ENCODE results near the gene TP73. TPM values are rescaled to one million over a fixed set of nuclear protein-coding genes. Genes with fewer than 3 reads are reported as not detected.

The TP73 gene
- total and polyA plus RNA-seq, 7 donors = under 0.01 to 0.13 (median 0.01) TPM; not detected in 4

- WGBS, 3 donors = 90 to 92% (median 92%) methylated on average over 15 to 16 of the region's 16 CpGs
- no peak for ATAC-seq
- H3K9me3 ChIP-seq = no peaks in the 10 kb centered on the region
- no peak for TF ChIP-seq CTCF (IDR thresholded peaks at IDR 0.05)
- H3K36me3 ChIP-seq (ENCODE audit: insufficient read depth in 1 of 2, low read depth in 1 of 2) = no peaks in the 10 kb centered on the region
- peak in 1 of 2 donors; percentile 50 for DNase-seq
- no peak overlapping the region for H3K27ac ChIP-seq
- no peaks in the 10 kb centered on the region for H3K27me3 ChIP-seq (ENCODE audit: insufficient read depth in 3 of 3, low read length in 2 of 3)
- no peak overlapping the region for H3K4me3 ChIP-seq
- intact Hi-C loops (cut with DNase I) = no loop called here
- H3K4me1 ChIP-seq = peaks cover 10% of the 10 kb centered on the region
Measured at GRCh38 chr1:3770047-3770765, 117.9 kb downstream of the TP73 start.

GRCh38 chr1:3771108-3772026 lies 119.1 kb downstream of the TP73 start:
- Histone ChIP-seq H3K36me3 (ENCODE audit: insufficient read depth in 1 of 2, low read depth in 1 of 2) (no peaks in the 10 kb centered on the region), H3K27me3 (ENCODE audit: insufficient read depth in 3 of 3, low read length in 2 of 3) (no peaks in the 10 kb centered on the region), H3K4me3 (peak overlapping the region; percentile 77), H3K9me3 (no peaks in the 10 kb centered on the region), H3K27ac (no peak overlapping the region), H3K4me1 (peaks cover 22% of the 10 kb centered on the region)
- intact Hi-C loops (cut with DNase I) = no loop called here
- 52 to 55% (median 52%) methylated on average over 30 to 32 of the region's 32 CpGs for WGBS, 3 donors
- no peak for ATAC-seq
- DNase-seq = peak in 1 of 2 donors; percentile 53
- no peak for TF ChIP-seq CTCF (IDR thresholded peaks at IDR 0.05)

- 1 to 4% (median 3%) methylated on average over 16 to 60 of the region's 61 CpGs for WGBS, 3 donors
- Histone ChIP-seq H3K4me1 (peaks cover 22% of the 10 kb centered on the region), H3K4me3 (peak overlapping the region; percentile 77), H3K36me3 (ENCODE audit: insufficient read depth in 1 of 2, low read depth in 1 of 2) (no peaks in the 10 kb centered on the region), H3K9me3 (no peaks in the 10 kb centered on the region), H3K27ac (peak overlapping the region; percentile 38), H3K27me3 (ENCODE audit: insufficient read depth in 3 of 3, low read length in 2 of 3) (no peaks in the 10 kb centered on the region)
- TF ChIP-seq CTCF (IDR thresholded peaks at IDR 0.05) = no peak
- ATAC-seq (peak; percentile 82 to 85 (median 85)), DNase-seq (peak; percentile 90 to 94)
- intact Hi-C loops (cut with DNase I) = no loop called here
Measured at GRCh38 chr1:3772027-3772714, 119.9 kb downstream of the TP73 start.

- peaks cover 22% of the 10 kb centered on the region for H3K4me1 ChIP-seq
Measured at GRCh38 chr1:3772715-3773571, 120.6 kb downstream of the TP73 start, which contains the start of gene SMIM1. Gene SMIM1 (plus strand): TSS chr1:3772749. CDS start chr1:3775374, 2,625 bp downstream.

More at GRCh38 chr1:3772715-3773571, 120.6 kb downstream of the TP73 start, which contains the start of gene SMIM1:
- no peaks in the 10 kb centered on the region for H3K36me3 ChIP-seq (ENCODE audit: insufficient read depth in 1 of 2, low read depth in 1 of 2)
- DNase-seq (peak in 1 of 2 donors; percentile 53), ATAC-seq (peak in 3 of 4 donors; percentile 10 to 23 (median 14))
- H3K27me3 ChIP-seq (ENCODE audit: insufficient read depth in 3 of 3, low read length in 2 of 3) = no peaks in the 10 kb centered on the region
- peak within 1 kb of the TSS; percentile 38 for H3K27ac ChIP-seq
- H3K9me3 ChIP-seq = no peaks in the 10 kb centered on the region
- intact Hi-C loops (cut with DNase I) = no loop called here
- no peak for TF ChIP-seq CTCF (IDR thresholded peaks at IDR 0.05)
- 26 to 39% (median 36%) methylated on average over 35 to 55 of the region's 55 CpGs for WGBS, 3 donors
- peak within 1 kb of the TSS; percentile 77 for H3K4me3 ChIP-seq

Data from psoas muscle (tissue), 8 donors.